Lower leg skin (tissue), 4 donors: ENCODE results near the gene PRKCH. TPM values are rescaled to one million over a fixed set of nuclear protein-coding genes. Genes with fewer than 3 reads are reported as not detected.
A peak's percentile ranks its signal among the peaks of the same experiment; 100 is the strongest.

Experiments
- DNase-seq, 2 donors: peaks; one replicate each; pipeline ENCODE4 v3.0.0-alpha.2; 2019; ENCODE audit warnings: low spot score in 2 of 2
- H3K4me3 ChIP-seq: fragments of 200-600 bp; sonication (generic); 2 replicates; pipeline ENCODE4 v1.5.1; 2017; ENCODE audit warnings: mild to moderate bottlenecking, low read depth; ENCODE audit not compliant: poor library complexity, severe bottlenecking
- CTCF ChIP-seq, 3 donors: fragments of 450-650 bp; IDR thresholded peaks; one replicate each; pipeline ENCODE4 v1.5.1; 2016; ENCODE audit warnings: antibody characterized with exemption in 3 of 3, mild to moderate bottlenecking in 3 of 3, moderate library complexity in 2 of 3
- POLR2A ChIP-seq, 2 donors: fragments of 450-650 bp; IDR thresholded peaks; one replicate each; pipeline ENCODE4 v1.6.1; 2016 to 2017; ENCODE audit warnings: antibody characterized with exemption in 2 of 2, mild to moderate bottlenecking in 1 of 2, moderate library complexity in 1 of 2
- WGBS, 2 donors: methylation state at CpG; one replicate each; pipeline ENCODE4 v1.1.5; 2018; 5-methylcytosine and 5-hydroxymethylcytosine counted together
- intact Hi-C: fragments of 100-400 bp; cut with DNase I; formaldehyde crosslinking; loops from one replicate; pipeline ENCODE4 v1.15.0; 2023; ENCODE audit warnings: low total_unique reads
- total RNA-seq, 4 donors: library from RNA; depleted of rRNA; stranded (reverse); fragments of >200 nt; gene quantifications; one replicate each; pipeline ENCODE4 v1.1.0, GENCODE V29; 2016

The PRKCH gene
- total RNA-seq, 4 donors from 2014 or later, result 57.3 to 103 (median 66.7) TPM

GRCh38 chr14:61505815-61506809 lies 184.7 kb downstream of the PRKCH start:
- intact Hi-C loops, result no loop called here
- WGBS, 2 donors, result 80 to 81% methylated on average over 9 of the region's 9 CpGs
- no peak for DNase-seq
- H3K4me3 ChIP-seq, result no peak overlapping the region
- no peak for TF ChIP-seq POLR2A (IDR thresholded peaks at IDR 0.05)
- TF ChIP-seq CTCF (IDR thresholded peaks at IDR 0.05), result no peak

GRCh38 chr14:61508526-61508925 lies 187.1 kb downstream of the PRKCH start:
- intact Hi-C loops, result no loop called here
- TF ChIP-seq POLR2A (IDR thresholded peaks at IDR 0.05) (no peak), CTCF (IDR thresholded peaks at IDR 0.05) (no peak)
- H3K4me3 ChIP-seq, result no peak overlapping the region
- DNase-seq, result no peak
- 46 to 70% methylated on average over 2 of the region's 2 CpGs for WGBS, 2 donors

DNA sequence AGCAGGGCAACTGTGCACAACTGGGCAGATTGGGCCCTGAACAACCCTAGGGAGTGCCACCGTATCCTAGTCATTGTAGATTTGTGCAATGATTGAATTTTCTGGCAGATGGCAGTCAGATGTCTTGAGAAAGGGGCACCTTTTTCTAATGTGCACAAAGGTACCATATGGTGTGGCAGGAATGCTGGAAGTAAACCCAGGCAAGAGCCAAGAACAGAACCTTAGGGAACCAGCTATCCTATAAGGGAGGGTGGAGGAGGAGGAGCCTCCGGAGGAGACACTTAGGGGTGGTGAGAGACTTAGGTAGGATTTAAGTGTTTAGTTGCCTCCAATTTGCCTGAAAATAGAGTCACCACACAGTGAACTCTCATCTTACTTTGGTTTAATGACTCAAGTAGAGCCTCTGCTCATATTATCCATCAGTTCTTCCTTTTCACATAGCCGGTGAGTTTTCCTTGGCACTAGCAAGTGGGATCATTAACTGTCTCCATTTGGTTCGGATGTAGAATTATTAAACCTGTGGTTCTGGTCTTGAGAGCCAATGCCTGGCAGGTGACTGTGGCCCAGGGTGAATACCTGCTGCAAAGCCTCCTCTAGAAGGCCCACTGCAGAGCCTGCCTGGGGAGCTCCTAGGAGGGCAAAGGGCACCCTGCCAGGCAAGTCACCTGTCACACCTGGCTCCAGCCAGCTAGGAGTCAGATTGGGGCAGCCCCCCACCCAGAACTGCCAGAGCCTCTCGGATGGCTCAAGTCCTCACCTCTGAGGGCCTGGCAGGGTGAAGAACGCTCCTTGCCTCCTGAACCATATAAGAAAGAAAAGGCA lies 189.6 kb downstream of the PRKCH start:
- H3K4me3 ChIP-seq, result no peak overlapping the region
- TF ChIP-seq CTCF (IDR thresholded peaks at IDR 0.05) (no peak), POLR2A (IDR thresholded peaks at IDR 0.05) (no peak)
- 60 to 74% methylated on average over 6 of the region's 6 CpGs for WGBS, 2 donors
- intact Hi-C loops, result no loop called here
- DNase-seq, result no peak

DNA sequence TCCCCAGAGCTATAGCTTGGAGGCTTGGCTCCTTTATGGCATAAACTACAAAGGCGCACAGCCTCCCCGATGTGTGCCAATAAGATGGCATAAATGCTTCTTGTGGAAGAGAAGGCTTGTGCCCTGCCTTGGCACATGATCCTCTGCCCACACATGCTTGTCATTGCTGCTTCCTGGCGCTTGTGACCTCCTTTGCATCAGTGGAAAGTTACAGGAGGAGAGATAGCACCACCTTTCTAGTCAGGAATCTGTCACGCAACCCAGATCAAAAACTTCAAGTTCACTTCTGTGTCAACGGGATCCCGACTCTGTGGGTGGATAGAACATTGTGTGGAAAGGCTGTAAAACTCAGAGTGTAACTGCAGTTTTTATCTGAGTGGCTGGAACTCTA lies 190.2 kb downstream of the PRKCH start:
- no peak overlapping the region for H3K4me3 ChIP-seq
- 34 to 44% methylated on average over 6 of the region's 6 CpGs for WGBS, 2 donors
- intact Hi-C loops, result no loop called here
- DNase-seq, result peak in 1 of 2 donors; percentile 46
- TF ChIP-seq POLR2A (IDR thresholded peaks at IDR 0.05) (no peak), CTCF (IDR thresholded peaks at IDR 0.05) (no peak)

- TF ChIP-seq CTCF (IDR thresholded peaks at IDR 0.05) (no peak), POLR2A (IDR thresholded peaks at IDR 0.05) (no peak)
- DNase-seq, result no peak
- intact Hi-C loops, result no loop called here
- 43 to 46% methylated on average over 2 of the region's 2 CpGs for WGBS, 2 donors
- no peak overlapping the region for H3K4me3 ChIP-seq
Observed at GRCh38 chr14:61512026-61512834, 190.9 kb downstream of the PRKCH start.
